ENCODE measurements around the gene MLH3. TPM values are rescaled to one million over a fixed set of nuclear protein-coding genes. Genes with fewer than 3 reads are reported as not detected.

MLH3 gene
- total RNA-seq, 1 donor from 2014 or later: 17.1 TPM

DNA sequence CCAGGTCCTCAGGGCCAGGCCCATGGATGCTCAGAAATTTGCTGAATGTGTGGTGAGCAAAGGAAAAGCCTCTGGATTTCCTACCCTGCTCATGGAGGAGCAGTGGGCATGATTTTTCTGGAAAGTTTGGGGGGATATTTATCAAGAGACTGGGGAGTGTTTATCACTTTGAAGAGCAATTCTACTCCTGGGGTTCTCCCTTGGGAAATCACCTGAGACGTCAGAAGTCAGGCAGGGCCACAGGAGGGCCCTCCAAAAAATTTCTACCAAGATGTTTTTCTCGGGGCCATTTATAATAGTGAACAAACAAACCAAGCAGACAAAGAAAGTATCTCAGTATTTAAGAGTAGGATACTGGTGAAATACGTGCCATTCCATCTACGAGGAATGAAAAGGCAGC, 68.6 kb downstream of the MLH3 start:
- TF ChIP-seq, protein P1, sequence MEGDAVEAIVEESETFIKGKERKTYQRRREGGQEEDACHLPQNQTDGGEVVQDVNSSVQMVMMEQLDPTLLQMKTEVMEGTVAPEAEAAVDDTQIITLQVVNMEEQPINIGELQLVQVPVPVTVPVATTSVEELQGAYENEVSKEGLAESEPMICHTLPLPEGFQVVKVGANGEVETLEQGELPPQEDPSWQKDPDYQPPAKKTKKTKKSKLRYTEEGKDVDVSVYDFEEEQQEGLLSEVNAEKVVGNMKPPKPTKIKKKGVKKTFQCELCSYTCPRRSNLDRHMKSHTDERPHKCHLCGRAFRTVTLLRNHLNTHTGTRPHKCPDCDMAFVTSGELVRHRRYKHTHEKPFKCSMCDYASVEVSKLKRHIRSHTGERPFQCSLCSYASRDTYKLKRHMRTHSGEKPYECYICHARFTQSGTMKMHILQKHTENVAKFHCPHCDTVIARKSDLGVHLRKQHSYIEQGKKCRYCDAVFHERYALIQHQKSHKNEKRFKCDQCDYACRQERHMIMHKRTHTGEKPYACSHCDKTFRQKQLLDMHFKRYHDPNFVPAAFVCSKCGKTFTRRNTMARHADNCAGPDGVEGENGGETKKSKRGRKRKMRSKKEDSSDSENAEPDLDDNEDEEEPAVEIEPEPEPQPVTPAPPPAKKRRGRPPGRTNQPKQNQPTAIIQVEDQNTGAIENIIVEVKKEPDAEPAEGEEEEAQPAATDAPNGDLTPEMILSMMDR (IDR thresholded peaks at IDR 0.05; ENCODE audit: partially characterized antibody, unreplicated experiment): no peak
- no peak overlapping the region for H3K27ac Mint-ChIP-seq (ENCODE audit: unreplicated experiment)
- H3K36me3 Mint-ChIP-seq (ENCODE audit: unreplicated experiment): no peaks in the 10 kb centered on the region
- H3K4me1 Mint-ChIP-seq (ENCODE audit: low read depth, unreplicated experiment): peaks cover 8% of the 10 kb centered on the region
- DNase-seq: no peak
- H3K27me3 Mint-ChIP-seq (ENCODE audit: unreplicated experiment): peaks cover 10% of the 10 kb centered on the region
- peaks cover 3% of the 10 kb centered on the region for H3K9me3 Mint-ChIP-seq (ENCODE audit: unreplicated experiment)
- no peak overlapping the region for H3K4me3 Mint-ChIP-seq (ENCODE audit: unreplicated experiment)

DNA sequence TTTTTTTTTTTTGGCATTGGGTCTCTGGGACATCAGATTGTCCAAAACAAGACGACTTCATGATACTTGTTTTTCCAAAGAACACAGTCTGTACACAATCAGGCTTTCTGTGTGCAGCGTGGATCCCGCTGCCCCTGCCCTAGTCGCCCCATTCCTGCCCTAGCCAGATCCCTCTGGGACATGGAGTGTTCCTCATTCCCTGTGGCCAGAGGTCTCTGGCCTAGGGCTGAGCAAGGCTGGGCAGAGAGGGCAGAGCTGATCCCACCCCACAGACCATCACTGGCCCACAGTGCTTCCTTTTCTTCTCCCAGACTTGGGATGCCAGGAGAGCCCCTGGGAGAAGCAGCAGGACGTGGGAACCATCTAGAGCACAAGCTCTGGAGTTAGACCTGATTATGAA, 69.4 kb downstream of the MLH3 start:
- H3K36me3 Mint-ChIP-seq (ENCODE audit: unreplicated experiment): no peaks in the 10 kb centered on the region
- H3K4me3 Mint-ChIP-seq (ENCODE audit: unreplicated experiment): no peak overlapping the region
- H3K27ac Mint-ChIP-seq (ENCODE audit: unreplicated experiment): no peak overlapping the region
- DNase-seq: no peak
- peaks cover 6% of the 10 kb centered on the region for H3K9me3 Mint-ChIP-seq (ENCODE audit: unreplicated experiment)
- peaks cover 13% of the 10 kb centered on the region for H3K4me1 Mint-ChIP-seq (ENCODE audit: low read depth, unreplicated experiment)
- peaks cover 12% of the 10 kb centered on the region for H3K27me3 Mint-ChIP-seq (ENCODE audit: unreplicated experiment)
- TF ChIP-seq, protein P1 (IDR thresholded peaks at IDR 0.05; ENCODE audit: partially characterized antibody, unreplicated experiment): no peak

DNA sequence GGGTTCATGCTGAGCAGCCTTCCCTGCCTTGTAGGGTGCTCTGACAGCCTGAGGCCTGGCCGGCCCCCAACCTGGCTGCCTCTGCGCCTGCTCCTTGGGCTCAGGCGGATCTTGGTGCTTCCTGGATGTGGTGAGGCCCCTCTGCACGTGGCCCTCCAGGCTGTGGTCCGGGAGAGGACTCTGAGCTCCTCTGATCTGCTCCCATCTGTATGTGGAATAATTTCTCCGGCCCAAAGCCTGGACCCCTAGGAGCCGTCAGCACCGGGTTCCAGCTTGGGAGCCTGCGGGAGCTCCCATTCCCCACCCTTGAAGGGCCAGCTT, 69.8 kb downstream of the MLH3 start:
- Mint-ChIP-seq H3K4me3 (ENCODE audit: unreplicated experiment) (peak overlapping the region; percentile 2), H3K36me3 (ENCODE audit: unreplicated experiment) (no peaks in the 10 kb centered on the region), H3K27ac (ENCODE audit: unreplicated experiment) (no peak overlapping the region), H3K27me3 (ENCODE audit: unreplicated experiment) (peaks cover 12% of the 10 kb centered on the region), H3K4me1 (ENCODE audit: low read depth, unreplicated experiment) (peaks cover 14% of the 10 kb centered on the region), H3K9me3 (ENCODE audit: unreplicated experiment) (peaks cover 7% of the 10 kb centered on the region)
- TF ChIP-seq, protein P1 (IDR thresholded peaks at IDR 0.05; ENCODE audit: partially characterized antibody, unreplicated experiment): no peak
- DNase-seq: no peak

DNA sequence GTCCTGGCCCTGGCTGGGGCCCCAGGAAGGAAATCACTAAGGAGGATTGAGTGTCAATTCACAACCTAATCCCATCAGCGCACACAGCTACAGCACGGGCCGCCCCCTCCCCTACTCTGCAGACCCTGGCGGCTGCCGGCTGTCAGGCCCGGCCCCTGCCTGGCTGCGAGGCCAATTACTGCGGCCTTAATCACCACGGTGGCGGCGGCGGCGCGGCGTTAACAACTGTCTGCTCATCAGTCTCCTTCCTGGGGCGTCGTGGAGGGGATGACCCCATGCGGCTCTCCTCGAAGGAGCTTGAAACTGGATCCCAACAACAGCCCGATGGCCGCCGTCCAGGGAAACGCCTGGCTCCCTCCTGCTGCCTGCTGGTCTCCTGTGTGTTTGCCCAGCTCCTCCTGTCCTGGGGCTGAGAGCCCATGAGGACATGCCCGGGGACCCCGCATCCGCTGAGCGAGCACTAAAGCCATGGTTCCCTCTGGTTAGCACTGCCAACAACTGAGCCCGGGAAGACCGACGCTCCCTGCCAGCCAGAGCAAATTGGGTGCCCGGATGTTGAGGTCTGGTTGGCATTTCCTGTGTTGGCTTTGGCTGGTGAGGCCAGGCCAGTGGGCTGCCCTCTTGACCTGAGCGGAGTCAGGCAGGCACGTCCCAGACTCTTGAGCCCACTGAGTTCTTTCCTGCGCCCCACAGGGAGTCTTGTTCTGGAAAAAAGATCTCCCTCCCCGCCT, 70.4 kb downstream of the MLH3 start:
- DNase-seq: peak; percentile 45
- Mint-ChIP-seq H3K4me1 (ENCODE audit: low read depth, unreplicated experiment) (peaks cover 18% of the 10 kb centered on the region), H3K4me3 (ENCODE audit: unreplicated experiment) (peak overlapping the region; percentile 2), H3K27ac (ENCODE audit: unreplicated experiment) (peak overlapping the region; percentile 48), H3K9me3 (ENCODE audit: unreplicated experiment) (peaks cover 10% of the 10 kb centered on the region), H3K36me3 (ENCODE audit: unreplicated experiment) (no peaks in the 10 kb centered on the region), H3K27me3 (ENCODE audit: unreplicated experiment) (peaks cover 12% of the 10 kb centered on the region)
- TF ChIP-seq, protein P1 (IDR thresholded peaks at IDR 0.05; ENCODE audit: partially characterized antibody, unreplicated experiment): no peak

DNA sequence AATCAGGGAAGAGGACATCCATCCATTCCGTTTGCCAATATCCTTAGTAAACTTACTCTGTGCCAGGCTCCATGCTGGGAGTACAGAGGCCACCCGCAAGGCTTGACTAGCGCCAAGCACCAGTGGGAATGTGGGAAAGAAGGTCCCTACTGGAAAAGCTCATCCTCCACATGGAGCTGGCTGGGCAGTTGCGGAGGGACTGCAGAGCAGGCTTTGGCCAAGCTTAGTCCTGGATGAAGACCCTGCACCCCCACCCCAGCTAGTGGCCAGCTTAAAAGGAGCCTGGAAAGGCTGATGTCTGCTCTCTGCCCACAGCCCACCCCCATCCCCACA, 70.9 kb downstream of the MLH3 start:
- peak overlapping the region; percentile 94 for H3K27ac Mint-ChIP-seq (ENCODE audit: unreplicated experiment)
- no peak for DNase-seq
- no peak overlapping the region for H3K4me3 Mint-ChIP-seq (ENCODE audit: unreplicated experiment)
- peaks cover 11% of the 10 kb centered on the region for H3K9me3 Mint-ChIP-seq (ENCODE audit: unreplicated experiment)
- H3K36me3 Mint-ChIP-seq (ENCODE audit: unreplicated experiment): no peaks in the 10 kb centered on the region
- peaks cover 9% of the 10 kb centered on the region for H3K27me3 Mint-ChIP-seq (ENCODE audit: unreplicated experiment)
- TF ChIP-seq, protein P1 (IDR thresholded peaks at IDR 0.05; ENCODE audit: partially characterized antibody, unreplicated experiment): no peak
- H3K4me1 Mint-ChIP-seq (ENCODE audit: low read depth, unreplicated experiment): peaks cover 23% of the 10 kb centered on the region
